ENCODE results near the gene NTRK1. TPM values are rescaled to one million over a fixed set of nuclear protein-coding genes. Genes with fewer than 3 reads are reported as not detected.

NTRK1 gene
- total RNA-seq, 4 donors from 2014 or later: 0.57 TPM; not detected in 3

DNA sequence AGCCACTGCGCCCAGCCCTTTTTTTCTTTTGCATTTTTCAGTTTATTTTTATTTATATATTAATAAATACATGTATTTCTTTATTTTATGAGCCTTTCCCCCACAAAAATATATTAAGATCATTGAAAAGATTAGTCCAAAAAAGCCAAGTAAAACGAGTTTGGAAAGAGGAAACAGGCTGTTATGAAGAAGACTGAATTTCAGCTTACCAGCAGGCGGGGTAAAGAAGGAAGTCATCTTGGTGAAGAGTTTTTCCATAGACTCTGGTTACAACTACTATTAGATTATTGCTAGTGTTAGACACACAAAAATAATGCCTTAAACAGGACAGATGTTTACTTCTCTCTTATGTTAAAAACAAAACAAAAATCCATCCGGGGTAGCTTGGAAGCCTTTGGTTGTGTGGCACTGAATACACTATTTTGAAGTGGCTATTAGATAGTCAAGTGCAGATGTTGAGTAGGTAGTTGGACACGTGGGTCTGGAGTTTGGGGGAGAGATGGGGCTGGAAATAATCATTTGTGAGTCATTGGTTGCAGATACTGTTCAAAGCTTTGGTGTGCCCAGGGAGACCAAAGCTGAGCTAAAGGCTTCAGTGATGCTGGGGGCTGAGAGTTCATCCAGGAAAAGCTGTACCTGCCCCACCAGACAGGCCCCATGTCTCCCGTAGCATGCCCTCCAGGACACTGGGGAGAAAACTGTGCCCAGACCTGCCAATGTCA lies 51.1 kb downstream of the NTRK1 start:
- H3K27me3 ChIP-seq: no peaks in the 10 kb centered on the region

DNA sequence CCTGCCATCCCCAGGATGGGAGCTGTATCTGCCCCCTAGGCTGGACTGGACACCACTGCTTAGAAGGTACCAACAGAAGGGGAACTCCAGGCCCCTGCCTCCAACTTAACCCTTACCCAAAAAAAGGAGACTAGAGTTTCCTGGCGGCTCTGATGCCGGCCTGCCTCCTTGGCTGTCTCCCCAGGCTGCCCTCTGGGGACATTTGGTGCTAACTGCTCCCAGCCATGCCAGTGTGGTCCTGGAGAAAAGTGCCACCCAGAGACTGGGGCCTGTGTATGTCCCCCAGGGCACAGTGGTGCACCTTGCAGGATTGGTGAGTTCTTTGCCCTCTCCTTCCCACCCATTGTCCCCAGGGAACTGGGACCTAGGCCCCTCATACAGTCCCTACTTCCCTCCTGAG lies 51.6 kb downstream of the NTRK1 start:
- Histone ChIP-seq H3K9me3 (no peaks in the 10 kb centered on the region), H3K27me3 (no peaks in the 10 kb centered on the region), H3K27ac (no peak overlapping the region), H3K4me3 (no peak overlapping the region), H3K4me1 (peaks cover 0 to 10% (median 0%) of the 10 kb centered on the region in 4 donors), H3K36me3 (peaks cover 0 to 6% (median 0%) of the 10 kb centered on the region in 3 donors)
- DNase-seq: no peak
- TF ChIP-seq CTCF (IDR thresholded peaks at IDR 0.05) (no peak), POLR2A (IDR thresholded peaks at IDR 0.05) (no peak)

More for the DNA sequence above, 51.1 kb downstream of the NTRK1 start:
- Histone ChIP-seq H3K9me3 (no peaks in the 10 kb centered on the region), H3K4me1 (peaks cover 0 to 12% (median 0%) of the 10 kb centered on the region in 4 donors), H3K4me3 (no peak overlapping the region), H3K36me3 (peaks cover 0 to 6% (median 0%) of the 10 kb centered on the region in 3 donors), H3K27ac (no peak overlapping the region)
- no peak for DNase-seq
- TF ChIP-seq POLR2A (IDR thresholded peaks at IDR 0.05) (no peak), CTCF (IDR thresholded peaks at IDR 0.05) (no peak)

DNA sequence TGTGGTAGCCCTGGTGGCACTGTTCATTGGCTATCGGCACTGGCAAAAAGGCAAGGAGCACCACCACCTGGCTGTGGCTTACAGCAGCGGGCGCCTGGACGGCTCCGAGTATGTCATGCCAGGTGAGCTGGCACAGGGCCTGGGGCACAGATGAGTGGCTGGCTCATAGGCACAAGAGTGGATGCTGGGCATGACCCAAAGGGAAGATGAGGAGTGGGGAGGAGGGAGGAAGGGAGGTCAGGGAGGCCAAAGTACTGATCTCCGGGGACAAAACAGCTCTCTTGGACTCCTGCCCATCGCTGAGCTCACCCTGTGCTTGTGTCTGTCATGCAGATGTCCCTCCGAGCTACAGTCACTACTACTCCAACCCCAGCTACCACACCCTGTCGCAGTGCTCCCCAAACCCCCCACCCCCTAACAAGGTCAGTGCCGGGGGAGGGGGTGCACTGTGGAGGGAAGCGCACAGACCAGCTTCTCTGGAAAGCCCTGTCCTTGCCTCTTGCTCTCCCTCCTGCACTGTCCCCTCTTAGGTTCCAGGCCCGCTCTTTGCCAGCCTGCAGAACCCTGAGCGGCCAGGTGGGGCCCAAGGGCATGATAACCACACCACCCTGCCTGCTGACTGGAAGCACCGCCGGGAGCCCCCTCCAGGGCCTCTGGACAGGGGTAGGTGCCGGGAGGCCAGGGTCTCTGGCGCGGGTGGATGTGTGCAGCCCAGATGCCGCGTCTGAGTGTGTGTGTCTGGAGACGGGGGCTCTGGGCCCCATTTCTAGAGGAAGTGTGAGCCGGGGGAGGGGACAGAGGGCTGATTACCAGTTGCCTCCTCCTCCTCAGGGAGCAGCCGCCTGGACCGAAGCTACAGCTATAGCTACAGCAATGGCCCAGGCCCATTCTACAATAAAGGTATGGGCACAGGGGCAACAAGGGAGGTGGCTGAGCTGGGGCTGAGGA lies 52.5 kb downstream of the NTRK1 start:
- peaks cover 0 to 6% (median 0%) of the 10 kb centered on the region in 3 donors for H3K36me3 ChIP-seq
- DNase-seq: peak in 1 of 3 donors; percentile 43
- H3K9me3 ChIP-seq: no peaks in the 10 kb centered on the region
- TF ChIP-seq POLR2A (IDR thresholded peaks at IDR 0.05): no peak
- no peak for TF ChIP-seq CTCF (IDR thresholded peaks at IDR 0.05)
- no peak overlapping the region for H3K4me3 ChIP-seq
- peaks cover 0 to 5% (median 0%) of the 10 kb centered on the region in 4 donors for H3K4me1 ChIP-seq
- H3K27ac ChIP-seq: no peak overlapping the region
- H3K27me3 ChIP-seq: no peaks in the 10 kb centered on the region

DNA sequence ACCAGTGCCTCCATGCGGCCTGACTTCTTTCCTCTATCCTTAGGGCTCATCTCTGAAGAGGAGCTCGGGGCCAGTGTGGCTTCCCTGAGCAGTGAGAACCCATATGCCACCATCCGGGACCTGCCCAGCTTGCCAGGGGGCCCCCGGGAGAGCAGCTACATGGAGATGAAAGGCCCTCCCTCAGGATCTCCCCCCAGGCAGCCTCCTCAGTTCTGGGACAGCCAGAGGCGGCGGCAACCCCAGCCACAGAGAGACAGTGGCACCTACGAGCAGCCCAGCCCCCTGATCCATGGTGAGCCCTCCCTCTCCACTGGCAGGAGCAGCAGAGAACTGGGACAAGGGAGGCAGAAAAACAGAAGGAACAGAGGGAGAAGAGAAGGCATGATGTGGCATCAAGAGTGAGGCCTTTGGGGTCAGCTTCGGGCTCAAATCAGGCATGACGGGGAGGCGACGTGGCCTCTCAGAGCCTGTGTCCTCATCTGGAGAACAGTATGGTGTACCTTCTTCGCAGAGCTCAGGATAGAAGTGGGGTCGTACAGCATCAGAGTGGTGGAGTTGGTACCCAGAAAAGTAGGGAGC lies 53.2 kb downstream of the NTRK1 start:
- H3K4me3 ChIP-seq: no peak overlapping the region
- TF ChIP-seq POLR2A (IDR thresholded peaks at IDR 0.05) (no peak), CTCF (IDR thresholded peaks at IDR 0.05) (no peak)
- no peaks in the 10 kb centered on the region for H3K27me3 ChIP-seq
- H3K4me1 ChIP-seq: peaks cover 0 to 5% (median 0%) of the 10 kb centered on the region in 4 donors
- H3K27ac ChIP-seq: no peak overlapping the region
- peaks cover 0 to 6% (median 0%) of the 10 kb centered on the region in 3 donors for H3K36me3 ChIP-seq
- no peak for DNase-seq
- H3K9me3 ChIP-seq: no peaks in the 10 kb centered on the region

GRCh38 chr1:156914440-156914856 lies 53.8 kb downstream of the NTRK1 start:
- Histone ChIP-seq H3K27ac (no peak overlapping the region), H3K4me1 (peaks cover 0 to 5% (median 0%) of the 10 kb centered on the region in 4 donors), H3K9me3 (no peaks in the 10 kb centered on the region), H3K4me3 (no peak overlapping the region), H3K36me3 (peaks cover 0 to 6% (median 0%) of the 10 kb centered on the region in 3 donors), H3K27me3 (no peaks in the 10 kb centered on the region)
- no peak for TF ChIP-seq POLR2A (IDR thresholded peaks at IDR 0.05)
- TF ChIP-seq CTCF (IDR thresholded peaks at IDR 0.05): no peak
- no peak for DNase-seq
